SH-SY5Y (cell line): Measurements from ENCODE around the gene LRRC34.

Experiments
- GATA2 ChIP-seq: IDR thresholded peaks from 2 replicates; pipeline ENCODE4 v1.6.1; 2011; ENCODE audit warnings: mild to moderate bottlenecking, low read depth, low read length
- GATA3 ChIP-seq: IDR thresholded peaks from 2 replicates; pipeline ENCODE4 v1.6.1; 2011; ENCODE audit warnings: low read depth, mild to moderate bottlenecking, low read length, moderate library complexity

GRCh38 chr3:169769287-169770181 lies 43.2 kb downstream of the LRRC34 start, which contains the start of gene ACTRT3:
- no peak for TF ChIP-seq GATA2
- no peak for TF ChIP-seq GATA3
